Esophagus muscularis mucosa (tissue), 4 donors: ENCODE results near the gene SLCO4A1. TPM values are rescaled to one million over a fixed set of nuclear protein-coding genes. Genes with fewer than 3 reads are reported as not detected.

Experiments
- DNase-seq: peaks from one replicate; pipeline ENCODE4 v3.0.0-alpha.2; 2017; ENCODE audit errors: extremely low spot score
- H3K27ac ChIP-seq, 4 donors: fragments of 200-600 bp; sonication (generic); replicated peaks in 1 of 4; 1 replicate in 3 of 4; 2 replicates in 1 of 4; pipeline ENCODE4 v1.5.1; 2016 to 2019; ENCODE audit warnings: mild to moderate bottlenecking in 1 of 4
- H3K27me3 ChIP-seq, 4 donors: fragments of 200-600 bp; sonication (generic); one replicate each; pipeline versions ENCODE4 v1.5.1 to v1.6.0; 2016 to 2019
- H3K36me3 ChIP-seq, 4 donors: fragments of 200-600 bp; sonication (generic); one replicate each; pipeline ENCODE4 v1.5.1; 2016 to 2019
- H3K4me1 ChIP-seq, 4 donors: fragments of 200-600 bp; sonication (generic); one replicate each; pipeline ENCODE4 v1.5.1; 2016 to 2019
- H3K4me3 ChIP-seq, 4 donors: fragments of 200-600 bp; sonication (generic); 1 replicate in 2 of 4; 2 replicates in 2 of 4; pipeline ENCODE4 v1.5.1; 2016 to 2019; ENCODE audit warnings: mild to moderate bottlenecking in 4 of 4, moderate library complexity in 1 of 4
- H3K9me3 ChIP-seq, 4 donors: fragments of 200-600 bp; sonication (generic); 1 replicate in 3 of 4; 2 replicates in 1 of 4; pipeline ENCODE4 v1.5.1; 2016 to 2019
- EP300 ChIP-seq: sonication (generic); formaldehyde crosslinking; IDR thresholded peaks from one replicate; pipeline ENCODE4 v1.6.1; 2017; ENCODE audit warnings: antibody characterized with exemption
- POLR2A ChIP-seq: fragments of 450-650 bp; IDR thresholded peaks from one replicate; pipeline ENCODE4 v1.6.1; 2017; ENCODE audit warnings: antibody characterized with exemption, moderate library complexity, mild to moderate bottlenecking, low read depth
- POLR2AphosphoS5 ChIP-seq, 2 donors: sonication (generic); formaldehyde crosslinking; IDR thresholded peaks; one replicate each; pipeline ENCODE4 v1.6.1; 2017; ENCODE audit warnings: antibody characterized with exemption in 2 of 2
- WGBS: methylation state at CpG from one replicate; pipeline ENCODE4 v1.1.5; 2018; 5-methylcytosine and 5-hydroxymethylcytosine counted together
- intact Hi-C: fragments of 100-400 bp; cut with DNase I; formaldehyde crosslinking; loops from one replicate; pipeline ENCODE4 v1.15.1; 2023
- total RNA-seq, 4 donors: library from RNA; depleted of rRNA; stranded (reverse); fragments of >200 nt; gene quantifications; one replicate each; pipeline versions ENCODE4 v1.1.0 to v1.2.1, GENCODE V29; 2016
- TF ChIP-seq, protein P1 (sequence below), 3 experiments: fragments of 200-600 bp in 2 of 3; fragments of 450-650 bp in 1 of 3; sonication (generic) in 2 of 3; IDR thresholded peaks; one replicate each; pipeline ENCODE4 v1.5.1; 2017 to 2019; ENCODE audit warnings: antibody characterized with exemption in 3 of 3, mild to moderate bottlenecking in 2 of 3, moderate library complexity in 1 of 3

The SLCO4A1 gene
- total RNA-seq, 4 donors from 2014 or later: 10.0 to 42.4 (median 30.1) TPM

DNA sequence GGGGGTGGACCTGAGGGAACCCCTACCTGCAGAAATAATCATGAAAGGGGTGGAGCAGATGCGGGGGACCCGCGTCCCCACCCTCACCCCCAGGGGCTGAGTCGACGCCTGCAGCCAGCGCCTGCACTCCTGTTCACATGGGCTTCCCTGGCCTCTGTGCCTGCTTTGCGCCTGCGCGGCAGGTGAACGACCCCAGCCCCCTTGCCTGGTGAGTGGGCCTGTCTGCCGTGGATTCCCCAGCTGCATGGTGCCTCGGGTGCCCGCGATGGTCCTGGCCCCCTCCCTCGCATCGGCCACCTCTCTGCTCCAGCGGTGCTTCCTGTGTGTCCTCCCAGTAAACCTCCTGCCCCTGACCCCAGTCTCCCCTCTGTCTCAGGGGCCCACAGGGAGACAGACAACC, 47.6 kb downstream of the SLCO4A1 start:
- Histone ChIP-seq H3K4me3 (no peak overlapping the region), H3K27ac (no peak overlapping the region), H3K4me1 (peaks cover 0 to 18% (median 12%) of the 10 kb centered on the region in 4 donors), H3K9me3 (no peaks in the 10 kb centered on the region), H3K27me3 (peaks cover 0 to 56% (median 2%) of the 10 kb centered on the region in 4 donors), H3K36me3 (no peaks in the 10 kb centered on the region)
- WGBS: 96% methylated on average over 4 of the region's 17 CpGs
- intact Hi-C loops: no loop called here
- no peak for TF ChIP-seq POLR2A
- no peak for DNase-seq

DNA sequence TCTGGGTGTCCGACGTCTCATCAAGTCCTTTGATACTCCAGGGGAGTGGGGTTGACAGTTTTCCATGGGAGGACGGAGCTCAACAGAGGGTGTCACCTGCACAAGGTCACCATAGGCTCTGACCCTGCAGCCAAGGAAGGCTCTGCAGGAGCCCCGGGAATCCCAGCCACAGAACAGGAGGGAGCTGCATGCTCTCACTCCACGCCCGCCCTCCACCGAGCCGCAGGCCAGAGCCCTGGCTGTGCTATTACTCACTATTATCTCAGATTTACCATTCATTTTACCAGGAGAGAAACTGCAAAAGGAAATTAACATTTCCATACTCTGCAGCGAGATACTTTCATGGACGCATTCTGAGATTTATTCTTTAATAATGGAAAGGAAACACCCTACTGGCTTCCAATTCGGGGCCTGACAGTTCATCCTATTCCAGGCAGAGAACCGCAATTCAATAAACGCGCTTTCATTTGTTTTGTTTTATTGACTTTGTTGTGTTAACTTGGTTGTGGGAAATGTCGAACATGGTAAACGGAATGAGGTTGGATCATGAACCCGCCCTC, 48.0 kb downstream of the SLCO4A1 start:
- TF ChIP-seq, protein P1, sequence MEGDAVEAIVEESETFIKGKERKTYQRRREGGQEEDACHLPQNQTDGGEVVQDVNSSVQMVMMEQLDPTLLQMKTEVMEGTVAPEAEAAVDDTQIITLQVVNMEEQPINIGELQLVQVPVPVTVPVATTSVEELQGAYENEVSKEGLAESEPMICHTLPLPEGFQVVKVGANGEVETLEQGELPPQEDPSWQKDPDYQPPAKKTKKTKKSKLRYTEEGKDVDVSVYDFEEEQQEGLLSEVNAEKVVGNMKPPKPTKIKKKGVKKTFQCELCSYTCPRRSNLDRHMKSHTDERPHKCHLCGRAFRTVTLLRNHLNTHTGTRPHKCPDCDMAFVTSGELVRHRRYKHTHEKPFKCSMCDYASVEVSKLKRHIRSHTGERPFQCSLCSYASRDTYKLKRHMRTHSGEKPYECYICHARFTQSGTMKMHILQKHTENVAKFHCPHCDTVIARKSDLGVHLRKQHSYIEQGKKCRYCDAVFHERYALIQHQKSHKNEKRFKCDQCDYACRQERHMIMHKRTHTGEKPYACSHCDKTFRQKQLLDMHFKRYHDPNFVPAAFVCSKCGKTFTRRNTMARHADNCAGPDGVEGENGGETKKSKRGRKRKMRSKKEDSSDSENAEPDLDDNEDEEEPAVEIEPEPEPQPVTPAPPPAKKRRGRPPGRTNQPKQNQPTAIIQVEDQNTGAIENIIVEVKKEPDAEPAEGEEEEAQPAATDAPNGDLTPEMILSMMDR (IDR thresholded peaks at IDR 0.05): no peak
- TF ChIP-seq POLR2AphosphoS5 (IDR thresholded peaks at IDR 0.05) (no peak), EP300 (no peak), POLR2A (no peak)
- Histone ChIP-seq H3K4me1 (peaks cover 0 to 18% (median 12%) of the 10 kb centered on the region in 4 donors), H3K27ac (no peak overlapping the region), H3K27me3 (peaks cover 0 to 51% (median 2%) of the 10 kb centered on the region in 4 donors), H3K36me3 (no peaks in the 10 kb centered on the region), H3K4me3 (no peak overlapping the region), H3K9me3 (no peaks in the 10 kb centered on the region)
- intact Hi-C loops: no loop called here
- 88% methylated on average over 14 of the region's 17 CpGs for whole genome bisulfite sequencing
- no peak for DNase-seq

DNA sequence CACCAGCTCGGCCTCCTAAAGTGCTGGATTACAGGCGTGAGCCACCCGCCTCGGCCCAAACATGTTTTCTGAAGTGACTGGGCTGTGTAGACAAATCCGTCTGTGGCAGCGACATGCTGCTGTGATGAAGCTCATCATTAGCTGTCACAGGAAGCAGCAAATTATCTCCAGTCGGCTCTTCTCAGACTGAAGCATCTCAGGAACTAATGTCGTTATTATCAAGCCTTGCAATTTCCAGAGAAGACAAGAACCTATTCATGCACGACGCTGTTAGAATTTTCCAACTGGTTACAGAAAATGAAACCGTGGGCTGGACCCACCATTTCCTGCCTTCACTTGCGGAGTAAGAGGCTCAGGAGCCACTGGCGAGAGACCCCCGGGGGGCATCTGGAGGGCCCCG, 49.2 kb downstream of the SLCO4A1 start:
- no peak for DNase-seq
- peaks cover 0 to 18% (median 12%) of the 10 kb centered on the region in 4 donors for H3K4me1 ChIP-seq
- no peaks in the 10 kb centered on the region for H3K36me3 ChIP-seq
- no peak overlapping the region for H3K27ac ChIP-seq
- 71% methylated on average over 15 of the region's 15 CpGs for WGBS
- intact Hi-C loops: no loop called here
- H3K27me3 ChIP-seq: peaks cover 0 to 41% (median 2%) of the 10 kb centered on the region in 4 donors
- H3K9me3 ChIP-seq: no peaks in the 10 kb centered on the region
- H3K4me3 ChIP-seq: no peak overlapping the region
- TF ChIP-seq, protein P1 (IDR thresholded peaks at IDR 0.05): no peak
- TF ChIP-seq POLR2A: no peak
- TF ChIP-seq EP300: no peak
- no peak for TF ChIP-seq POLR2AphosphoS5 (IDR thresholded peaks at IDR 0.05)

DNA sequence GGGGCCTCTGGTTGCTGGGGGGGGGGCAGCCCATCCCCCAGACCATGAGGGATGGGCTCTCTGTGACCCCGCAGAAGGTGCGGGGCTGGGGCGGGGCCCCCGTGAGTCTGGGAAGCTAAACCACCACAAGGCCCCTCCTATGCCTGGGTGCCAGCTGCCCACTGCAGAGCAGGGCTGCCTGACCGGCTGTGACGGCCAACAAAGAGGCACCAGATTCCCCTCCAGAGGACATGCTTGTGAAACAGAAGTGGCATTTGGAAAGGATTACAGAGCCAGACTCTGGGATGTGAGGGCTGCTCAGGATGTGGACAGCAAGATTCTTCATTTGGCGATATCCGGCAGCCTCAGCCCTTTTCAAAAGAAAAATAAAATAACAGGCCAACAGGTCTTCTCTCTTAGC, 49.9 kb downstream of the SLCO4A1 start:
- WGBS: 83% methylated on average over 8 of the region's 8 CpGs
- Histone ChIP-seq H3K4me1 (peaks cover 0 to 20% (median 12%) of the 10 kb centered on the region in 4 donors), H3K36me3 (no peaks in the 10 kb centered on the region), H3K9me3 (no peaks in the 10 kb centered on the region), H3K27ac (no peak overlapping the region), H3K27me3 (peaks cover 0 to 36% (median 2%) of the 10 kb centered on the region in 4 donors), H3K4me3 (no peak overlapping the region)
- DNase-seq: no peak
- intact Hi-C loops: no loop called here
- TF ChIP-seq EP300 (no peak), POLR2AphosphoS5 (IDR thresholded peaks at IDR 0.05) (no peak), POLR2A (no peak)
- TF ChIP-seq, protein P1 (IDR thresholded peaks at IDR 0.05): no peak

DNA sequence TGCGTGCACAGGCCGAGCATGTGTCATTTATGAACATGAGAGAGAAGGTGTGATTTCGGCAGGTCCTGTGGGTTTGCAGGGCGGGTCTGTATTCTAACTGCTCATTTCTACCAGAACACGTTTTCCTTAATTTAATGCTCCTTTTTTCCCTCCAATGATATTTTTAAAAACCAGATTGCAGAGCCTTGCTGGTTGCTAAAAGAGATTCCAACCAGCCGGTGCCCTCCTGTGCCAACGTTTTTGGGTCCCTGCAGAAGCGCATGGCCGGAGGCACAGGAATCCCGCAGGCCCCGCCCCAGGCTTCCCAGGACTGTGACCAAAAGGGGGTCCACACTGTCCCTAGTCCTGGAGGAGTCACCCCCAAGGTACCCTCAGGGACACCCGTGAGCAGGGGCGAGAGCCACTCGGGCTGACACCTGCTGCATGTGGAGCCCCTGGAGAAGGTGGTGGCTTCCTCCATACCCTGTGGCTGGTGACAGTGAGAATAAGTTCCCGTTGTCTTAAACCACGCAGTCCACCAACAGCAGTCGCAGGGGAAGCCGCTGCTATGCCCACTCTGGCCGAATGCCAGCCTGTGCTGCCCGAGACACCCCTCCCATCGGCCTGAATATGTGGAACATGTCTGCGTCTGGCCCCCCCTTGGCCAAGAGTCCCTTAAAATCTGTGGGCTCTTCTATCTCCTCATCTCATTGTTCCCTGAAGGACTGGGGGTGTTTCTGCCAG, 50.7 kb downstream of the SLCO4A1 start:
- intact Hi-C loops: no loop called here
- 72% methylated on average over 19 of the region's 22 CpGs for WGBS

More for the DNA sequence above, 50.7 kb downstream of the SLCO4A1 start:
- no peak overlapping the region for H3K4me3 ChIP-seq
- TF ChIP-seq POLR2AphosphoS5 (IDR thresholded peaks at IDR 0.05) (no peak), POLR2A (no peak), EP300 (no peak)
- TF ChIP-seq, protein P1 (IDR thresholded peaks at IDR 0.05): no peak
- H3K4me1 ChIP-seq: peaks cover 0 to 21% (median 12%) of the 10 kb centered on the region in 4 donors
- DNase-seq: no peak
- H3K9me3 ChIP-seq: no peaks in the 10 kb centered on the region
- no peaks in the 10 kb centered on the region for H3K36me3 ChIP-seq
- peaks cover 0 to 30% (median 2%) of the 10 kb centered on the region in 4 donors for H3K27me3 ChIP-seq
- H3K27ac ChIP-seq: no peak overlapping the region
